COR-L47 (cell line): ENCODE data around the gene PTTG1IP2.
"Not testable (repeated sequence)": the region's sequence is repeated elsewhere in the genome, so short reads cannot be mapped to it uniquely, and the experiment has no call there.

ENCODE experiments used
- DNase-seq: peaks from one replicate; lab custom pipeline; 2025; lab: John Stamatoyannopoulos, UW

PTTG1IP2 gene

DNA sequence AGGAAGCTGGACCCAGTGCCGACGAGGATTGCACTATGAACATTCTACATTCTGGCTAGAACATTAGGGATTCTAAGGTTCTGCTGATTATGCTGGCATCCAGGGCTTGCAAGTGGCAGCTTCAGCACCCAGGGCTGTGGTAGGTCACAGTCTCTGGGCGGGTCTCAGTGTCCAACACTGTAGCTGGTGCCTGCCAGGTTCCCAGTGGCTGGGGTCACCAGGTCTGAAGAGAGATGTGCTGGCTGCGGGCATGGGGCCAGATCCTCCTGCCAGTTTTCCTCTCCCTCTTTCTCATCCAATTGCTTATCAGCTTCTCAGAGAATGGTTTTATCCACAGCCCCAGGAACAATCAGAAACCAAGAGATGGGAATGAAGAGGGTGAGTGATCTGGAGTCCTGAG, at the start of gene PTTG1IP2:
Gene PTTG1IP2, plus strand, starts transcription at position 86 of the 400 bp plus-strand sequence. Its CDS starts 148 bp downstream, at position 234.
- no peak for DNase-seq

DNA sequence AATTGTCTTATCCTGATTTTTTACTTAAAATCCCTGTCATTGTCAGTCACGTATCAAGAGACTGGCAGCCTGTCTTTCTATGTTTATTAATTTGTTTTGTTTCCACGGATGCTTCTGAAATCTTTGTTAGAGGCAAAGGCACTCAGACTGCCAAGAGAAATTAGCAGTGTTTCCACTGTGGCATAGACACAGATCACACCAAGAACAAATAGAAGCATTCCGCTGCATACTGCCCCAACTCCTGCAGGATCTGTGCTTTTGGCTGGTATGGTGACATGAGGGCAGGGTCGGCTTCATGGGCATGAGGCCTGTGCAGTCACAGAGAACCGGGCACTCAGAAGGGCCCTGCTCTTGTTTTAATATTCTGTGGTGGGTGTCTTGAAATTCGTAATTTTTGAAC, 47.8 kb upstream of the PTTG1IP2 start:
- no peak for DNase-seq

DNA sequence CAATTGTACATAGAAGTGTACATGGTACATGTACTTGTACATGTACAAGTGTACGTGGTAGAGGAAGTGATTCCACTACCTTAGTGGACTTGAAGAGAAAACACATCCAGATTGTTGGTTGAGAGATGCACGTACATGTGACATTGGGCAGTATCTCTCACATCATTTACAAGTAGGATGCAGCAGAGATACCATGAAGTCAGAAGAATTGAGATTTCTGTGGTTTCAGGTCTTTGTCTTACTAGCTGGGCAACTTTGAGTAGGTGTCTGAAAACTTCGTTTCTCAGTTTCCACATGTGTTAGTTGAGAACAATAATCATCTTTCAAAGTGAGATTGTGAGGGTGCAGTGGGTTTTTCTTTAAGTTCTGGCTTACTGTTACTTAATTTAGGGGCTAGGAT, 44.7 kb upstream of the PTTG1IP2 start:
- DNase-seq = no peak

DNA sequence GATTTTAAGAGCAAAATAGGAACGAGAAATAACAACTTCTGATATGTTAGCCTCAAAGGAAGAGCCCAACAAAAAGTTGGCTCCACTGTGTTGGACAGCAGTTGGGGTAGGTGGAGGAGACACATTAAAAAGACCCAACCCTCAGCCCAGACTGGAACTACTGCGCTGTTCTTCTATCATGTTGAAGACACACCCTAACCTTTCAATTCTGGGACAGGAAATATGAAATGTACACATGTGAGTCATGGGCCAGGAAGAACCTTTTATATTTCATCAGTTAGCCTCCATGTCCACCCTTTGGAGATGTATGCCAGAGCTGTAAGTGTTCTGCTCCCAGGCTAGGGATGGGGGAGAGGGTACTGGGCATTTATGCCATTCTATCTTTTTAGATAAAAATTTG, 44.1 kb upstream of the PTTG1IP2 start:
- no peak for DNase-seq

DNA sequence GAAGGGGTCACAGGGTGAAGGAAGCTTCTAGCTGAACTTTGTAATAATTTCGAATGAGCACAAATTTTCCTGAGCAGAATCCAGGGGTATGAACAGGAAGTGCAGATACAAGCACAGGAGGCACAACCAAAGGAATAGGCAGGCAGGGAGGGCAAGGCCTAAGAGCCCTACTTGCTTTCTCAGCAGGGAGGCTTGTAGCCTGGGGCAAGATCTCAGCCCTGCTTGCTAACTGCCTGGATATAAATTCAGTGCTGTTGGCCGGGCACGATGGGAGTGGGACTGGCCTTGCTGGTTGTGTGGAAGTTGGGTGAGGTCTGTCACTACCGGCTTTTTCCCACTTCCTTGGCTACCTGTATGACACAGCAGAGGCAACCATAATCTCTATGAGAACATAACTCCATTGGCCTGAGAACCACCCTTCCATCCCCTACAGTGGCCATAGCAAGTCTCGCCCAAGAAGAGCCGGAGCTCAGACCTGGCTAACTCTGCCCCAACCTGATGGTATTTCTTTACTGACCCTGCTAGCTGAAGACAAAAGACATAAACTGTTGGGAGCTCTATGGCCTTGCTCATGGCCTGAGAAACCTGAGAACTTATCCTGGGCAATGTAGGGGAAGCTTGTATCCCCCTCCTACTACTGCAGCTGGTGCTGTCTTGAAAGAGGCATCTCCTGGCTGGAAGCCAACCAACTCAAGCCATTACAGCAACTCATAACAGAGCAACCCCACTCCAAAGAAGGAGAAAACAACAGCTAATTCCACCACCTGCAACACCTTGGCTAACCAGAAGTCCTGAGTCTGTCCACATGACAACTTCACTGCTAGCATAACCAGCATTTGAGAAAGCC, 38.6 kb upstream of the PTTG1IP2 start:
- no peak for DNase-seq

DNA sequence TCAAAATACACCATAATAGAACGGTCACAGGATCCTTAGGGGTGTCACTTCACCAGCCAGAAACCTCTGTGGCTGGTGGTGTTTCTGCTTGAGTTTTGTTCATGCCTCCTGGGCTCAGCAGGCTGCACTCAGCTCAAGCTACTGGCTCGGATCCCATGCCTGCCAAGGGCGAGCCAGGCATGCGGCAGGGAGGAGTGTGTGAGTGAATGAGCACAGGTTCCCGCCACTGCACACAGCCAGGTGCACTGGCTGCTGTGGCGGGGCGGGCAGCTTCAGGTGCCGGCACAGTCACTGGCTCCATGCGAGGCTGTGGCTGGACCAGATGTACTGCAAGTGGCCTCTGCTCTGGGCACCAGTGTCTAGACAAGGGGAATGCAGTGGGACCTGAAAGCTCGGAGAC, 36.7 kb upstream of the PTTG1IP2 start:
- DNase-seq = no peak

DNA sequence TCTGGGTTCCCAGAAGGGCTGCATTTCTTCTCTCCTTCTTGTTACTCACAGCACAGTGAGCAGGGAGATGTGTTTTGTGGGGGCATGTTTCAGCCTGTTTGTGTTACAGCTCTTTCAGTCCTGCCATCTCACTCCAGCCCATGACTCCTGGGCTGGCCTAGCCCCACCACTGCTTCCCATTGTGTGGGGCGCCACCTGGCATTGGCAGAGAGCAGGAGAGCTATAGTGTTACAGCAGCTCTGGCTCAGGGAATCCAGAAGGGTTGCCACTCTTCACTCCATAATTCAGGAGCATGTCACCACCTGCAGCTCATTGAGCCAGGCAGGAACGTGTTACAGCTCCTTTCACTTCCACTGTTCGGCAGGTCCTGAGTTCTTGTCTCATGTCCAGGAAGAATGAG, 36.2 kb upstream of the PTTG1IP2 start:
- no peak for DNase-seq

DNA sequence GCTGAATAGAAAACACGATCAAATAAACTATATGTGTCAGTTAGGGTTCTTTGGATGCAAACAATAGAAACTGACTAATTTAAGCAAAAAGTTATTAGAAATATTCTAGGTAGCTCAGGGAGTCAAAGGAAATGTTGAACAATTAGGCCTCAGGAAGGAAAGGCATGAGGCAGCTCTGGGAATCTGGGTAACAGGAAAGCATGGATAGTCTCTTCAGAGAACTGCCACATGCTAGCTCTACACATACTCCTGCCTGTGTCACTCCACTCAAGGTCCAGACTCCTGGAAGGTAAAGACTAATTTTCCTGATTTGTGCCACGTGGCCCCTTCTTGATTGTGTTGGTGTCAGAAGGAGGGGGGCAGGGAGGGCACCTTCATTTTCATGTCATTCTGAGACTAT, 23.8 kb upstream of the PTTG1IP2 start:
- DNase-seq = no peak

DNA sequence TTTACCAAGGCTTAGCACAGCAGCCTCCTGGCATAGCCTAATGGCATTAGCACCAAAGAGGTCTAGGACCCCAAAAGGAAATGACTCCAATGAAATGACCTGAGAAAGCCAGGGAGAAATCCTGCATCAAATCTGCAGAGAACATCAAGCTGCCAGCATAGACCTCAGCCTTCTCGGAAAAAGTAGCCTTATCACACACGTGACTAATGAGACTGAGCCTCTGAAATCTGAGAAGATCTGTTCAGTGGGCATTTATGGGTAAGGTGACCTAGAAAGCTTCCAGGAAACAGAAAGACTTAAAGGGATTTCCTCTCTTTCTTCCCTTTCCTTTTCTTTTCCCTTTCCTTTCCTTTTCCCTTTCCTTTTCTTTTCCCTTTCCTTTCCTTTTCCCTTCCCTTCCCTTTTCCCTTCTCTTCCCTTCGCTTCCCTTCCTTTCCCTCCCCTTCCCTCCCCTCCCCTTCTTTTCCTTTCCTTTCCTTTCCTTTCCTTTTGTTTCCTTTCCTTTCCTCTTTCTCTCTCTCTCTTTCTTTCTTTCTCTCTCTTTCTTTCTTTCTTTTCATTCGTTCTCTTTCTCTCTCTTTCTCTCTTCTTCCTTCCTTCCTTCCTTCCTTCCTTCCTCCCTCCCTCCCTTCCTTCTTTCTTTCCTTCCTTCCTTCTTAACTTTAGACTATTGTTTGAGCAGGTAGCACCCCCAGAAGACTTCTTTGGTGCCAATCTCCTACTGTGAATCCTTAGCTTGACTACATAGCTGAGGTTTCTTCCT, 23.1 kb upstream of the PTTG1IP2 start:
- DNase-seq = no peak

DNA sequence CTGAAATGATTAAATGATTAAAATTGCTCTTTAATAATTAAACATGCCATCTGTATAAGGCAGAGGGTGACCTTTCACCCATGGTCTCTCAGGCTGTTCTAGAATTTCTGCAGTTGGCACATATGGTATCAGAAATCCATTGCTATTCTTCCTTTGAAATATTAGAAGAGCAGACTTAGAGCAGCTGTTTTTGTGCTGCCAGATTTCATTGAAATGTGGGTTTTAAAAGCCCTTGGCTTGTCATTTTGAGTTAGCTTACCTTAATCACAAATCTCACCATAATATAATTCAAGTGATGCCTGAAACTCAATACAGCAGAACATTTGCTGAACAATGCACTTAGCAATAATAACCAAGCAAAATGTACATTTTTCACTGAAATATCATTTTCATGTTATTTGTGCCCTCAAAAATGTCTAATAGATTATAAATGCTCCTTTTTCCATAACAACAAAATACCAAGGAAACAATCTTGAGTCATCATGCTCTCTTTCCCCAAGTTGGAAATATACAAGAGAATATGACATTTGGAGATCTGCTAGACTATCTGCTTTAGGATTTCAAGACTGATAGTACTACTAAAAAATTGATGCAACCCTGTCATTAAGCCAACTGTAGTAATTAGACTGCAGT, 16.1 kb upstream of the PTTG1IP2 start:
- no peak for DNase-seq

DNA sequence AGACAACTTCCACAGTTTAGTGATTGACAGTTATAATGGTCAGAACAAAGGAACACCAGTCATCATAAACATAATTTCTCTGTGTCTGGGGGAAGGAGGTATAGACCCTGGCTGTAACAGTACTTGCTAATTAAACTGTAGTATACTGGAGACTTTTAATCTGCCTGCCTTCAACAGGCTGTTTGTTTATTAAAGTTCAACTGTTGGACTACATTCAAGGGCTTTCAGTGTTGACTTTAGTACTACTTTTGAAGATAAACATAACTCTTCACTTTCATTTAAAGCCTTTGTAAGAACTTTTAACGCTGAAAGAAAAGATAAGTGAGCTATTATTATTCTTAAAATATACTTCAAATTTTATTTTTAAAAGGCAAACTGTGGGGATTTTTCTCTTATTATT, 15.5 kb upstream of the PTTG1IP2 start:
- no peak for DNase-seq

DNA sequence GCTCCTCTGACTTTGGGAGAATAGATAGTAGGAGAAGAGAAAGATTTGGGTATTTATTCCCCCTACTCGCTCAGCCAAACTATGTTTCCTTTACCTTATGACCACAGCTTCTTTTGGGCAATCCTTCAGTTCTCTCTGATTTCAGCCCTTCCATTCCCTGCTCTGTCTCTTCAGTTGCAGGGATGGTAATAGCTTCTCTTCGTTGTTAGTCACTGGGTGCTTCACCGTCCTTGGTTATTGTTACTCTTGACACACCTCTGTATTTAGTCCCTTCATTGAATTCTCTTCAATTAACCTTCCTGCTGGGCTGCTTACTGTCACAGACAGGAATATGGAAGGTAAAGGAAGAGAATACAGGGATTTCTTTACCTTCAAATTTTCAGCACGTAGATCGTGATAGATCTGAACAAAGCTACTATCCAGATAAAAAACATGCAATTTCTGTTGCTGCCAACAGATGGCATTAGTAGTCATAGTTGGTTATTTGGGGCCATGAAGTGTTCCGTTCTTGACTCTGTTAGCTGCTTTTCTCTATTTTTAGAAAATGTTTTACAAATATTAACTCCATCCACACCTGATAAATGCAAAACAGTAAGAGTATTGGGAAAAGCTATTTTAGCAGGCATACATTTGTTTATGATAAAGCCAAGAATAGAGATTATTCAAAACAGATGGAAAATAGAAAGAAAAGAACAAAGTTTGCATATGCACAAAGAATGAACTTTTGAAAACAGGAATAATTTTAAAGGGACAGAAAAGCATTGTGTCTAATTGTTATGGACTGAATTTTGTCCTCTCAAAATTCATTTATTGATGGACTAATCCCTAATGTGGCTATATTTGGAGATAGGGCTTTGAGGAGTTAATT, 14.0 kb upstream of the PTTG1IP2 start:
- peak; percentile 21 for DNase-seq

DNA sequence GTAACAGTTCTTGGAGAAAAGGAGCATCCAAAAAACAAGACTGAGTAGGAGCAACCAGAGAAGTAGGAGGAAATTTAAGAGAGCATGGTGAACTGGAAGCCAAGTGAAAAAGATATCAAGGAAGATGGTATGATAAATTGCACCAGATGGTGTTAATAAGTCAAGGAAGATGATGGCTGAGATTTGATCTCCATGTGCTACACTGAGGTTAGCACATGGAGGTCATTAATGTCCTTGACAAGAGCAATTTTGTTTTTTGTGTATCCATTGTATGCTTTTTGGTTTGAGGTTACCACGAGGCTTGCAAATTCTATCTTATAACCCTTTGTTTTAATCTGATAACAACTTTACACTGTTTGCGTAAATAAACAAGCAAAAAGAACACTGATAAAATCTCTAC, 11.3 kb upstream of the PTTG1IP2 start:
- no peak for DNase-seq

DNA sequence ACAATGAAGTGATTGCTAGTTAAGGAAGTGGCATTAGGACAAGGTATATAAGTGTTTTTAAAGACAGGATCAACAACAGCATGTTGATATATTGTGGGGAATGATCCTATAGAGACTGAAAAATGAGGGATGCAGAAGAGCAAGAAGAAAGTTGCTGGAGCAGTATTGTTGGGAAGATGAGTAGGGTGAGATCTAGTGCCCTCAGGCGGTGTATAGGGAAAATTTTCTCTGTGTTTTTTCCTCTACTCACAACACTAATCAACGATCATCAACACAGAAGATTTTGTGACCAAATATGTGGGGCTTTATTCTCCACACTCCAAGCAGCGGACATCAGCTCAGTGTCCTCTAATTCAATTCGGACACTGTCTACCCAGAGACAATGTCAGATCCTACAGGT, 9.6 kb upstream of the PTTG1IP2 start:
- no peak for DNase-seq

DNA sequence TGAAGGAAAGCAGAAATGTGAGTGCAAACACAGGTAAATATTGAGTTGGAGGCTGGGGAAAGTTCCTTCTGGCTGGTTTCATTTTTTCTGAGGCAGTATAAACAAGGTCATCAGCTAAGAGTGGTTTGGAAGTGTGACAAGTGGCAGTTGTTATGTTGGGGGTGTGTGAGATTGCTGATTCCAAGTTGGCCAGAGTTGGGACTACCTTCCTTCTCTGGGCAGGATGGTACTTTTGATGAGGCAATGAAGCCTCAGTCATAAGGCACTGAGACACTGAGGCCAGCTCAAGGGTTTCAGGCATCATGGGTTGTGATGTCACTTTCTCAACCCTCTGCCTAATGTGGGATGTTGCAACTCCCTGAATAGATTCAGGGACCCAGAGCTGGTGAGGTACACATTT, 8.2 kb upstream of the PTTG1IP2 start:
- DNase-seq = no peak

DNA sequence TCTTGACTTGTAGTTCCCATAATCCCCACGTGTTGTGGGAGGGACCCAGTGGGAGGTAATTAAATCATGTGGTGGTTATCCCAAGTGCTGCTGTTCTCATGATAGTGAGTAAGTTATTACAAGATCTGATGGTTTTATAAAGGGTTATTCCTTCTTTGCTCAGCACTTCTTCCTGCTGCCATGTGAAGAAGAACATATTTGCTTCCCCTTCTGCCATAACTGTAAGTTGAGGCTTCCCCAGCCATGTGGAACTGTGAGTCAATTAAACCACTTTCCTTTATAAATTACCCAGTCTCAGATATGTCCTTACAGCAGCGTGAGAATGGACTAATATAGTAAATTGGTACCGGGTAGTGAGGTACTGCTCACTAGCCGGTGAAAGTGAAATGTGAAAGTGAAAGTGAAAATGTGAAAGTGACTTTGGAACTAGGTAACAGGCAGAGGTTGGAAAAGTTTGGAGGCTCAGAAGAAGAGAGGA, 6.2 kb upstream of the PTTG1IP2 start:
- not testable (repeated sequence) for DNase-seq

DNA sequence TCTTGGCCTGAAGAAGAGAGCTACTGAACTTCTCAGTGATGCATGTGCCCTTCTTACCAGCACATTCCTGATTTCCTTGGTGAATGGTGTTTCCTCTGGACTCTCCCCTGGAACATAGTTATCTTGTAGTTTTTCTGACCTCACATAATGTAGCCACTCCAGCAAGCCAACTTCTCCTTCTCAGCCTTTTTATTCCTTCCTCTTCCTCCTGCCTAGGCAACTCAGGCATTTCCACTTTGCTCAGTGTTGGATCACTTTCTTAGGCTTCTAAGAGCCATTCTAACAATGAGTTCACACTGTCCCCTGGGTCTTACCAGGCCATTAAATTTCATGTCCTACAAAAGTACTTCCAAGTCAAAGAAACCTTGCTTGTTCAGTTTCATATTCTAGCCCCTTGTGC, 3.6 kb upstream of the PTTG1IP2 start:
- no peak for DNase-seq

DNA sequence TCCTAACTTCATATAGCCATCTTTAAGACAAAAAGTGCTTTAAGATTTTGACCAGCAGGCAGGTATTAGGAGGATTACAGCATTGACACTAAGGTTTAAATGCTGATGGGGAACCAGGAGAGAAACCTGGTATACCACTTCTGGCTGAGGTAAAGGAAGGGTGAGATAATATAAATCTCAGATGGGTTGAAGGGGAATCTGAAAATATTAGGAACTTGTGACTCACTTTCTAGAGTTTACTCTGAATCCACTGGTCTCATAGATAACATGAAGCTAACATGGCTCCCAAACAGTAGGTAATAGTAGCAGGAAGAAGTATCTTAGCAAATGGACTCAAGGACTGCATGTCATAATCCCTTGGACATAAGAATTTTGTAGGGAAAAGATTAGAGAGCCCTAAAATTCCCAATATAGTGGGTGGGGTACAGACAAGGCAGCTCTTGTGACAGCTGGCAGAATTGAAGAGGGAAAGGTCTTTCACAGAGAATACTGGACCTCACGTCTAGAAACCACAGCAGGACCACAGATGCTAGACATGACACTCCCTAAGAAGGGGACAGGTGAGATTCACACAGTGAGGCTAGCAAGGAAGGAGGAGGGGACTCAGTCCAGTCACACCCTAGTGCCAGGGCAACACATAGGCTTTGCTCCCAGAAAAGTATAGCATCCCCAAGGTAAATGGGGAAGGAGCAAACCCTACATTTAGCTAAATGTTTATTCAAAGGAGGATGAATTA, 3.5 kb downstream of the PTTG1IP2 start:
- no peak for DNase-seq

DNA sequence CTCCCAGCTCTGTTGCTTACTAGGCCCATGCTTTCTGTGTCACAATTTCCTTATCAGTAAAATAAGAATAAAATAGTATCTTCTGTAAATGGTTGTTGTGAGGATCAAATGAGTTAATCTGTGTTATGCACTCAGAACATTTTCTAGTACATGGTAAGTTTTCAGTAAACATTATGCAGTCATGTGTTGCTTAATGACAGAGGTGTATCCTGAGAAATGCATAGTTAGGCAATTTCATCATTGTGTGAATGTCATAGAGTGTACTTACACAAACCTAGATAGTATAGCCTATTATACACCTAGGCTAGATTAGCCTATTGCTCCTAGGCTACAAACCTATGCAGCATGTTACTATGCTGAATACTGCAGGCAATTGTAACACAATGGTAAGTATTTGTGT, 4.4 kb downstream of the PTTG1IP2 start:
- no peak for DNase-seq

DNA sequence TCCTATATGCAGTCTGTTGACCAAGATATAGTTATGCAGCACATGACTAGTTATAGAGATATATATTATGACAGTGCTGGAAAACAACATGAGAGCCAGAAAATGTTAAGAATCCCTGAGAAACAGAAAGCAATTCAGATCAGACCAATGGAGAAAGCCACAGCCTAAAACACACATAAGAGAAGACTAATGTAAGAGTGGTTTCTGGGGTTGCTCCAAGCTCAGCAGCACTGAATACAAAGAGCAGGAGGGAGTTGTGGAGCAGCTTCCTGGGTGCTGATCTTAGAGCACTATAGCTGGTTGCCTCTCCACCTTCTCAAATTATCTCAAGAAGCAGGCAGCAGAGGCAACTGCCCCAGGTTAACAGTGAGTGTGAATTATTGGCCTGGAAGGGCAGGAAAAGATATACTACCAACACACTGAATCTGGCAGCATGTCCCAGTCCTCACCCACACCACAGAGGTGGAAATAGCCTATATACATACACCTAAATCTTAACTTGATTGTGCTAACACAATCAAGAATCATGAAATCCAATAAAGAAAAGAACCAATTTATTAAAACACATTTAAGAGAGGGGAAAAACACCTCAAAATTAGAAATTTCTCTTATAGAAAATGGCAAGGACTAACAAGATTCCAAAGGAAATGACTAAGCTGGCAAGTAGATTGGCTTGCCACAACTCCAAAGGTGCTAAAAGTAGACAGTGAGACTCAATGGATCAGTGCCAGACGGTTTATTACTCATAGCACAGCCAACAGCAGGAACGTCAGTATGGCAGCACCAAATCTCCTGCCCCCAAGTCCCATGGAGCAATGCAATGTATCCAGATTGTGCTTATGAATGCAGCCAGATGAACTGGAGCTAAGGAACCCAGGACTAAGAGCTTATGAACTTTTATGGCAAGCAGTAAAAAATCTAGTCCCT, 5.1 kb downstream of the PTTG1IP2 start:
- no peak for DNase-seq
